Head of caudate nucleus (tissue), 42 donors: ENCODE results near the gene HNRNPD.
A peak's percentile ranks its signal among the peaks of the same experiment; 100 is the strongest.
"Not testable (repeated sequence)": the region's sequence is repeated elsewhere in the genome, so short reads cannot be mapped to it uniquely, and the experiment has no call there.

Experiments
- DNase-seq, 42 donors: peaks; one replicate each; pipeline versions ENCODE4 v3.0.0 to v3.0.0-alpha.2; 2020 to 2021; ENCODE audit warnings: mixed read lengths in 7 of 42
- intact Hi-C: fragments of 100-400 bp; cut with DNase I; formaldehyde crosslinking; loops from one replicate; pipeline ENCODE4 v1.15.0; 2022

Gene HNRNPD, protein sequence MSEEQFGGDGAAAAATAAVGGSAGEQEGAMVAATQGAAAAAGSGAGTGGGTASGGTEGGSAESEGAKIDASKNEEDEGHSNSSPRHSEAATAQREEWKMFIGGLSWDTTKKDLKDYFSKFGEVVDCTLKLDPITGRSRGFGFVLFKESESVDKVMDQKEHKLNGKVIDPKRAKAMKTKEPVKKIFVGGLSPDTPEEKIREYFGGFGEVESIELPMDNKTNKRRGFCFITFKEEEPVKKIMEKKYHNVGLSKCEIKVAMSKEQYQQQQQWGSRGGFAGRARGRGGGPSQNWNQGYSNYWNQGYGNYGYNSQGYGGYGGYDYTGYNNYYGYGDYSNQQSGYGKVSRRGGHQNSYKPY

DNA sequence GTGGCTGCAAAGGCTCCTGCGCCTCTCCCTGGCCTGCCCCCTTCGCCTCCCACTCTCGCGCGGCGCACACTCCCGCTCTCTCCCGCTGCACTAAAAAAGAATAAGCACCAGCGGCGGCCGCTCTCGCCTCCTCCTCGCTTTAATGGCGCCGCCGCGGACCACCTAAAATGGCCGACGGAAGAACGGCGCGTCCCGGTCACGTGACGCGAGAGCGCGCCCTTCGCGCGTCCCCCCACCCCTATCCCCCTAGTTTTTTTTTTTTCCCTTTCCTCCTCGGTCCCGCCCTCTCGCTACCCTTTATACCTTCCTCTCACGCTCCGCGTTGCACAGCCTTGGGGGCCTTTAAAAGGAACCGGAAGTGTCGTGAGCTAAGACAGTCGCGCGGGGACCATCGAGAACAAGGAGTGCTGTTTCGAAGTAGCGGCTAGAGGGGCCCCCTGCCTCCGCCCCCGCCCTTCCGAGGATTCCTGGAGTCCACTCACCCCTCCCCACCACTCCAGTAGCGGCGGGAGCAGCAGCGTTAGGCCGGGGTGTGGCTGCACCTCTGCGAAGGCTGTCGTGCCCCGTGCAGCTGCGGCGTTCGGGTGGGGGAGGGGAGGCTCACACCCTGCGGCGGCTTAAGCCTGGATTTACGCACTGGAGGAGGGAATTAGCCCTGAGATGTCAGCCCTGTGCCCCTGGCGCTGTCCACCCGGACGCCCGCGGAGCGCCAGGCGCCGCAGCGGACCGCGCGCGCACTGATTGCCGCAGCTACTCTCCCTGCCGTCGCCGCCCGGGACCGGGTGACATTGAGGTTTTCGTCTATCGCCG lies at the start of gene HNRNPD:
HNRNPD (minus strand) TSS at position 176 of the 810 bp plus-strand sequence. CDS start 313 bp downstream, outside the sequence.
- intact Hi-C loops, result loop anchor here (1.0 to 10.0 kb wide), 3 partner anchors 55 to 661 kb away; partner anchors contain the start of gene COPS4
- DNase-seq, result peak; percentile 90 to 99 (median 96)

DNA sequence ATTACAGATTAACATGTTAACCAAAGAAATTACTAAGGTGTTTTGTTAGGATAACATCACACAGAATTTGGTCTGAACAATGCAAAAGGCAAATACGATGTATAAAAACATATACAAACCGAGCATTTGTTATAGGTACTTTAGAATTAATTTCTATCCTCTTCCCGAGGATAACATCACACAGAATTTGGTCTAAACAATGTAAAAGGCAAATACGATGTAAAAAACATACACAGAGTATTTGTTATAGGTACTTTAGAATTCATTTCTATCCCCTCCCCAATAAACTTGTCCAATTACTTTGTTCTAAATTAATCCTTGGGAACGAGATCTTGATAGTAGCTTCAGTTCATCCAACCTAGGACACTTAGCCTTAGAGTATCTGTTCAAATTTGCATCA lies 48.8 kb upstream of the HNRNPD start:
- no peak for DNase-seq
- intact Hi-C loops, result no loop called here

DNA sequence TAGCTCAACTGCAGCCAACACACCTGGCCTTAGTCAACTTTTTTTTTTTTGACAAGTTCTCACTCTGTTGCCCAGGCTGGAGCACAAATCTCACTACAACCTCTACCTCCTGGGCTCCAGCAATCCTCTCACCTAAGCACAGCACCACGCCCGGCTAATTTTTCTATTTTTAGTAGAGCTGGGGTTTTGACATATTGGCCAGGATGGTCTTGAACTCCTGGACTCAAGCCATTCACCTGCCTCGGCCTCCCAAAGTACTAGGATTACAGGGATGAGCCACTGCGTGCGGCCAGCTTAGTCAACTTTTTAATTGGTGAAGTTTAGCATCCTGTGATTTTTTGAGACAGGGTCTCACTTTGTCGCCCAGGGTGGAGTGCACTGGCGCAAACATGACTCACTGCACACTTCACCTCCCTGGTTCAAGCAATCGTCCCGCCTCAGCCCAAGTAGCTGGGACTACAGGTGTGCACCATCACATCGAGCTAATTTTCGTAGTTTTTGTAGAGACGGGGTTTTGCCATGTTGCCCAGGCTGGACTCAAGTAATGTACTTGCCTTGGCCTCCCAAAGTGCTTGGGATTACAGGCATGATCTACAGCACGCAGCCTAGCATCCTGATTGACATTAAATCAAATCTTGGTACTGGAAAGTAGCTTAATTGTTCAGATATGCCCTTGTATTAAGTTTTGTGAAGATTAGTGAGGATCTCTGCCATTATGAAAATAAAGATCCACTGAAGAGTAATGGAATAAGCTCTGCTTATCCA lies 48.2 kb upstream of the HNRNPD start:
- no peak for DNase-seq
- intact Hi-C loops, result no loop called here

DNA sequence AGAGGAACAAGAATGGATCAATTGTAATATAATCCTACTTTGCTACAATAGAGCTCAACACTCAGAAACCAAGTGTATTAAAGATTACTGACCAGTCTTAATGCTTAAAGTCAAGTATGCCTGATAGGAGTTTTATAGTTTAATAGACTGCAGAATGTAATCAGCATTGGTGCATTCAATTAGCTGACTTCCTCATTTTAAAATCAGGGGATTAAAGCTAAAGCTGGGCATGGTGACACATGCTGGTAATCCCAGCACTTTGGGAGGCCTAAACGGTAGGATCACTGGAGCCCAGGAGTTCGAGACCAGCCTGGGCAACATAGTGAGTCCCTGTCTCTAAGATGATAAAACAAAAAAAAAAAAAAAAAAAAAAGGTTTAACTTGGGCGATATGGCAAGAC lies 45.7 kb upstream of the HNRNPD start:
- intact Hi-C loops, result no loop called here
- DNase-seq, result no peak

DNA sequence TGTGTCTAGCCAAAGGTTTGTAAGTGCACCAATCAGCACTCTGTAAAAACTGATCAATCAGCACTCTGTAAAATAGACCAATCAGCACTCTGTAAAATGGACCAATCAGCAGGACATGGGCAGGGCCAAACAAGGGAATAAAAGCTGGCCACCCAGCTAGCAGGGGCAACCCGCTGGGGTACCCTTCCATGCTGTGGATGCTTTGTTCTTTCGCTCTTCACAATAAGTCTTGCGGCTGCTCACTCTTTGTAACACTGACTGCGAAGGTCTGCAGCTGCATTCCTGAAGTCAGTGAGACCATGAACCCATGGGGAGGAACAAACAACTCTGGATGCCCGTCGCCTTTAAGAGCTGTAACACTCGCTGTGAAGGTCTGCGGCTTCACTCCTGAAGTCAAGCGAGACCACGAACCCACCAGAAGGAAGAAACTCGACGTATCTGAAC lies 42.2 kb upstream of the HNRNPD start:
- intact Hi-C loops, result no loop called here
- no peak for DNase-seq

DNA sequence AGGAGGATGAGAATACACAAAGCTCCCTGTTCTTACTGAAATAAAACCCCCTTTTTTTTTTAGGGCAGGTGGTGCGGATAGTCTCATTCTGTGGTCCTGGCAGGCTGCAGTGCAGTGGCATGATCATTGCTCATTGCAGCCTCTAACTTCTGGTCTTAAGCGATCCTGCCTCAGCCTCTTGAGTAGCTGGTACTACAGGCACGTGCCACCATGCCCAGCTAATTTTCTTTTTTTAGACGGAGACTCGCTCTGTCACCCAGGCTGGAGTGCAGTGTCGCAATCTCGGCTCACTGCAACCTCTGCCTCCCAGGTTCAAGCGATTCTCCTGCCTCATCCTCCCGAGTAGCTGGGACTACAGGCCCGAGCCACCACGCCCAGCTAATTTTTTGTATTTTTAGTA lies 41.3 kb upstream of the HNRNPD start:
- DNase-seq, result not testable (repeated sequence)

DNA sequence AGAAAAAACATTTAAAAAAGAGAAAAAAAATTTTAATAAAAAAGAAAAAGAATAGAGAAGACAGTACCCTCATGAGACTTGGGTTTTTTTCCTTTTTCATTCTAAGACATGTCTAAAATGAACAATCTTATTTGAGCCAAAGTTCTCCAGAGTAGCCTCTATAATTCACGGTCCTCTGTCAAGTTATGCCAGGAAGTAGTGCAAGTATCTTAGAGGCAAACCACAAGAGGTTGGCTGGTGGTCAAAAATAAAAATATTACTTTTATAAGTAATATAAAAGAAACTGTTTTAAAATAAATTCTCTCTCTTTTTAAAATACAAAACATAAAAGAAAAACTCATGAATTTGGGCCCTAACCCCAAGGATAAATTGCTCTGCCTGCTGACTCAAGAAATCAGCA lies 29.9 kb upstream of the HNRNPD start:
- no peak for DNase-seq
- intact Hi-C loops, result no loop called here

More for the DNA sequence above, 41.3 kb upstream of the HNRNPD start:
- intact Hi-C loops, result not testable (repeated sequence)

DNA sequence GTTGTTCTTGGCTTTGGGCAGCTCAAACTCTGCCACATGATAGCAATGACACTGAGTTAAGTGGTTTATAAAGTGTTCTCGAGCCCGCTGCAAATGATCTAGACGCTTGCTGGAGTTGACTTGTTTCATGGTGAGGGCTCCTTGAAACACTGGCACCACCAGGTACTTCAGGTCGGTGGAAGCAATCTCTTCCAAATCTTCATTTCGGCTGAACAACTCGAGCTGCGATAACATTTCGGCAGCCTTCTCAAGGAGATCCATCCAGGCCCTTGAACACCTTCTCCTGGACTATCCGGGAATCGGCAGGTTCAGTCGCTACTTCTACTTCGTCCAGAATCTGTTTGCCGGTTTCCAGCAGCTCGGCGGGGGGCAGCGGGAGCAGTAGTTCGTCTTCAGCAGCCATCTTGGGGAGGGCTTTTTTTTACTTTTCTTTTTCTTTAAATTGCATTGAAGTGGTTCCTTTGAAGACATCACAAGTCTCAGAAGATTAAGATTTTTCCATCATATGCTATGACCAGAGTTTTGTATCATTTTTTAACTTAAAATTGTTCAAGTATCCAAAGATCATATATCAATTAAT lies 28.5 kb upstream of the HNRNPD start:
- DNase-seq, result no peak
- intact Hi-C loops, result no loop called here

DNA sequence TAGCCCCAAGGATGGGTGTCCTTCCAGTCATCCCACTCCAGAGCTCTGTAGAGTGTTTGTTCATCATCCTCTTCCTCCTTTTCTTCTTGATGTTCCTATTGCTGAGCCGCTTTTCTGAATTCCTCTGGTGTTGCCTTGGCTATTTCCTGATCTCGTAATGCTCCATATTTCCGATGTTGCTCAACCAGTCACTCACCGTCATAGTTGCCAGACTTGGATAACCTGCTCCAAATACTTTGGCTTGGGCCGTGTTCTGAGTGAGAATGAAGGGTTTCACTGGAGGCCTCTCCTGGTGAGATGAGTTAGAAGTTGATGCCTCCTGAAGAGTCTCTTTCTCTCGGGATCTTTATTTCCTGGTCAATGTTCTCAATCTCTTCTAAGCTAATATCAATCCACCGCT lies 27.8 kb upstream of the HNRNPD start:
- DNase-seq, result no peak
- intact Hi-C loops, result no loop called here

DNA sequence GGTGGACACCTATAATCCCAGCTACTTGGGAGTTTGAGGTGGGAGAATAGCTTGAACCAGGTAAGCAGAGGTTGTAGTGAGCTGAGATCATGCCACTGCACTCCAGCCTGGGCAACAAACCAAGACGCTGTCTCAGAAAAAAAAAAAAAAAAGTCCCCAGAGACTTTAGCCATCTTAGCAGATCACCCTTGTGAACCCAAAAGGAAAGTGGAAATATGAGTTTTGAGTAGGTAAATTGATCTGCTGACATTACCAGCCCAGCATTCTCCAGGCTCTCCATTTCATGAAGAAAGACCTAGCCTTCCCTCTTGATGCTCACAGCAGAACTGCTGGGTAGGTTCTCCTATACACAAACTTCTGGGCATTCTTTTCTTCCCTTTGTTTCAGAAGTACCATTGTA lies 24.5 kb upstream of the HNRNPD start:
- intact Hi-C loops, result no loop called here

DNA sequence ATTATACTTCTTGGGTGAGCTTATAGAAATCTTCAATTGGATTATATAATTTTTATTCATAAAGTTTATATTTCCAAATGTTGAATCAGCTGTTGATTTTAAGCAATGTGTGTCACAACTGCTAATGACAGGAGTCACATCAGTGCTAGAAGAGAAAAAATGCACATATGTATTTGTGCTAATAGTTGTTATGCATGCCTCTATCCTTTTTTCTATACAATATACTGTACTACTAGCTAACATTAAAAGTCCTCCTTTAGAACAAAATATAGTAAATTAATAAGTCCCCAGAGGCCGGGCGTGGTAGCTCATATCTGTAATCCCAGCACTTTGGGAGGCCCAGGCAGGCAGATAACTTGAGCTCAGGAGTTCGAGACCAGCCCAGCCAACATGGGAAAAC lies 23.7 kb upstream of the HNRNPD start:
- DNase-seq, result no peak
- intact Hi-C loops, result no loop called here

More for the DNA sequence above, 24.5 kb upstream of the HNRNPD start:
- no peak for DNase-seq

DNA sequence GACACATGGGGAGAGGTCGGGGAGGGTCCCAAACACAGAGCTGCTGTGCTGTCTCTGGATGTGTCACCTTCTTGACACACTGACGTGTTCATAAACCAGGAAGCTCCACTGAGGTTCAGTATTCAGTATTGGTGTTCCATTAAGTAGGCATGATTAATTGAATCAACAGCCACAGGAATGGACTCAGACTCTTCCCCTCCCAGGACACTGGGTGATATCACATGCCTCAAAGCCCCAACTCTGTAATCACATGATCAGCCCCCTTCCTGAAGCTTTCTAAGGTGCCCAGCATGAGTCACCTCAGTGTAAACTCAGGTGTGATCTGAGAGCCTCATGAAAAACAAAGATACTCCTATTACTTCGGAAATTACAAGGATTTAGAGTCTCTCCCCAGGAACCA lies 21.1 kb upstream of the HNRNPD start:
- intact Hi-C loops, result no loop called here
- DNase-seq, result no peak

DNA sequence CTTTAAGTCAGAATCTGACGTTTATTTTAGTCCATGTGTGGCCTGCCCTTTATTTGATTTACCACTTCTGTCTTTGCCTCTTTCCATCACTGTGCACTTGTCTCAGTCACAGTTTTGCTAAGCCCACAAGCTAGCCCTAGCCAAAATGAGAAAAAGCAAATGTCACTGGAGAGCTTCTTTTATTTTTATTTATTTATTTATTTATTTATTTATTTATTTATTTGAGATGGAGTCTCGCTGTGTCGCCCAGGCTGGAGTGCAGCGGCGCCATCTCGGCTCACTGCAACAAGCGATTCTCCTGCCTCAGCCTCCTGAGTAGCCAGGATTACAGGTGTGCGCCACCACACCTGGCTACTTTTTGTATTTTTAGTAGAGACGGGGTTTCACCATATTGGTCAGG lies 16.3 kb upstream of the HNRNPD start:
- intact Hi-C loops, result not testable (repeated sequence)

DNA sequence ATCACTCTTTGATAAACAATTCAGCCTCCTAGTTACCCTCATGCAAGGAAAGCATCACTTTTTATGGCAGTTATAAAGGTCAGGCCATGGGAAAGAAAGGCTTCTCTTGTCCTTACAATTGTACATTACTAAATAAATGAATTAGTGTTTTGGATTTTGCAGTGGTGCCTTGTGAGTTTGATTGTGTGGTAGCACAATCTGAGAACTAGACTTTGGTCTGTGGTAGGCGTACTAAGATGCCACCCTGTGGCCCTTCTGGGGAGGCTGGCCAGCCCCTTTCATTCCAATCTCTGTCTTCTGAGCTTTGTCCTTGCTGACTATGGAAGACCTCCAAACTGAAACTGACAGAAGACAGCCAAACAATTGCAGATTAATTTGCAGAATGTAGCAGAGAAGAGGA lies 14.6 kb upstream of the HNRNPD start:
- peak in 5 of 42 donors; percentile 24 to 61 (median 35) for DNase-seq
- intact Hi-C loops, result no loop called here

More for the DNA sequence above, 16.3 kb upstream of the HNRNPD start:
- not testable (repeated sequence) for DNase-seq

DNA sequence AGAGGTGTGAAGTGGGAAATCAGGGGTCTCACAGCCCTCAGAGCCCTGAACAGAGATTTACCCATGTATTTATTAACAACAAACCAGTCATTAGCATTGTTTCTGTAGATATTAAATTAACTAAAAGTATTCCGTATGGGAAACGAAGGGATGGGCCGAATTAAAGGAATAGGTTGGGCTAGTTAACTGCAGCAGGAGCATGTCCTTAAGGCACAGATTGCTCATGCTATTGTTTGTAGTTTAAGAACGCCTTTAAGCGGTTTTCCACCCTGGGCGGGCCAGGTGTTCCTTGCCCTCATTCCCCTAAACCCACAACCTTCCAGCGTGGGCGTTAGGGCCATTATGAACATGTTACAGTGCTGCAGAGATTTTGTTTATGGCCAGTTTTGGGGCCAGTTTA lies 12.5 kb upstream of the HNRNPD start:
- DNase-seq, intact Hi-C loops: not testable (repeated sequence)

DNA sequence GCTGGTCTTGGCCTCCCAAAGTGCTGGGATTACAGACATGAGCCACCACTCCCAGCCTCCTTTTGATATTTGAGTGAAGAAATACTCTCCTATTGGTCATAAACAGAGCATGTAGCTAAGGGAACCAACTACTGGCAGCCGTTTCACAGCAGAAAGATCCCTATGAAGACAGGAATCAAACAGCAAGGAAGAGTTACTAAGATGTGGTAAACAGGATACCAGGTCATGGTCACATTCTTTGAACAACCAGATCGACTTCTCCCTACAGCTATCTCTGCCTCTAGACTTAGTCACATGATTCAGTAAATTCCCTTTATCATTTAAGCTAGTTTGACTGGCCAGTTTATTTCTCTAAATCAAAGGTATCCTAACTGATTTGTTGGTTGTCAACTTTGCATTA lies 9.0 kb upstream of the HNRNPD start:
- DNase-seq, result no peak
- intact Hi-C loops, result no loop called here

DNA sequence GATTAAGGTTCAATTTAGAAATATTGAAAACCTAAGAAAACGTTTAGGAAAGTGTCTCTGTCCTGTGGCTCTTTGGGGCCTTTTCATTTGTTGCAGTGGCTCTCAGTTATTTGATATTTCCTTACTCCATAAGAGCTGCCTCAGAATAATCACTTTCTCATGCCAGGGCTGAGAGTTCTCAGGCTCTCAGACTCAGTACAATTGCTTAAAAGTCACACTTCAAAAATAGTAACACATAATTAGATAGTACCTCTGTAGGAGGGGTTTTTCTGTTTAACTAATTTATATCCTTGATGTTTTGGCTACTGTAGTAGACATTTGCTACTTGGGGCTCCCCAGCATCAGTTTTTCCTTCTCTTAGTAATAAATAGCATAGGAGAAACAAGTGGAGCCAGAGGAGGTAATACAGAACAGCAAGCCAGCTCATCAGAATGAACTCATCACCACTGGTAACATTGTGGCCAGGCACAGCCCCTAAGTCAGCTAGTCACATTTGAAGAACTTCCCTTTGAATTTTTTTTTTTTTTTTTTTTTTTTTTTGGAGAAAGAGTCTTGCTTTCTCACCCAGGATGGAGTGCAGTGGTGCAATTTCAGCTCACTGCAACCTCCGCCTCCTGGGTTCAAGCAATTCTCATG lies 8.0 kb upstream of the HNRNPD start:
- intact Hi-C loops, result no loop called here
- DNase-seq, result no peak

DNA sequence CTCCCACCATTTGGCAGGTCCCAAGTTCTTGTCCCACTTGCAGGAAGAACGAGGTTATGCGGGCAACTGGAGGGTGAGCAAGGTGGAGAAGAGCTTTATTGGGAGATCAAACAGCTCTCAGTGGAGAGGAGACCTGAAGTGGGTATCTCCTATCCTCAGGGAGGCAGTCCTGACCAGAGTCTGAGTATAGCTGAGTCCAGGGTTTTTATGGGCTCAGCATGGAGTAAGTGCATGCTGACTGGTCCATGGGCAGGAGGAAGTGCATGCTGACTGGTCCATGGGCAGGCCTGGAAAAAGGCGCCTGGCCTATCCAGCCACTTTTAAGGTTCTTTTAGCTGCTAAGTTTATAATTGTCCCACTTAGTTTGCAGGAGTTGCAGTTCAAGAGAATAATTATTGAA lies 7.4 kb upstream of the HNRNPD start:
- intact Hi-C loops, result no loop called here
- DNase-seq, result no peak

DNA sequence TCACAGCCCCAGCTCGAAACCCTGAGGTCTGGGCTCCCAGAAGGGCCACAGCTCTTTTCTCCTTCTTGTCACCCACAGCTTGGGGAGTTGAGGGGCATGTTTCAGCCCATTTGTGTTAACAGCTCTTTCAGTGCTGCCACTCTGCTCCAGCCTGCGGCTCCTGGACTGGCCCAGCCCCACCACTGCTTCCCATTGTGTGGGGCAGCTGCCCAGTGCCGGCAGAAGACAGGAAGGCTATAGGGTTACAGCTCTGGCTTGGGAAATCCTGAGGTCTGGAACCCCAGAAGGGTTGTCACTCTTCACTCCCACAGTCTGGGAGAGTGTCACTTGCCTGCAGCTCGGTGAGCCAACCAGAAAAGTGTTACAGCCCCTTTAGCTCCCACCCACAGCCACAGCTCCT lies 7.0 kb upstream of the HNRNPD start:
- DNase-seq, result peak in 1 of 42 donors; percentile 22

More for the DNA sequence above, 7.0 kb upstream of the HNRNPD start:
- intact Hi-C loops, result no loop called here
